ENCODE data around the gene OR8K1. TPM values are rescaled to one million over a fixed set of nuclear protein-coding genes. Genes with fewer than 3 reads are reported as not detected.

OR8K1 gene
- not detected in 2 replicates for total RNA-seq (2014; rRNA removed; shearing (Covaris generic))

- no peak for DNase-seq (ENCODE audit: low read depth)
These were observed at the start of gene OR8K1 for GRCh38 chr11:56345739-56346138. Gene OR8K1, plus strand, starts transcription at chr11:56346039. Its CDS starts 0 bp downstream, at chr11:56346039.

GRCh38 chr11:56296898-56297297 is 48.9 kb upstream of the OR8K1 start:
- DNase-seq (ENCODE audit: low read depth), result no peak

- no peak for DNase-seq (ENCODE audit: low read depth)
These were observed 38.0 kb upstream of the OR8K1 start for GRCh38 chr11:56307836-56308235.

- no peak for DNase-seq (ENCODE audit: low read depth)
These were observed 31.0 kb upstream of the OR8K1 start, which contains the start of gene OR8K3 for GRCh38 chr11:56314844-56315243. Gene OR8K3, plus strand, starts transcription at chr11:56315144. Its CDS starts 3,163 bp downstream, at chr11:56318307.

GRCh38 chr11:56331861-56332491 is 13.9 kb upstream of the OR8K1 start:
- no peak for DNase-seq (ENCODE audit: low read depth)

- DNase-seq (ENCODE audit: low read depth), result no peak
These were observed 12.7 kb upstream of the OR8K1 start for GRCh38 chr11:56333156-56333555.

- DNase-seq (ENCODE audit: low read depth), result no peak
These were observed 5.5 kb upstream of the OR8K1 start for GRCh38 chr11:56340289-56340688.

- DNase-seq (ENCODE audit: low read depth), result no peak
These were observed 8.2 kb downstream of the OR8K1 start, which contains the start of gene OR8J1 for GRCh38 chr11:56353991-56354390. Gene OR8J1, plus strand, starts transcription at chr11:56354291. Its CDS starts 5,956 bp downstream, at chr11:56360247.

- DNase-seq (ENCODE audit: low read depth), result no peak
These were observed 29.5 kb downstream of the OR8K1 start, which contains the start of gene OR8U1 for GRCh38 chr11:56375324-56375723. Gene OR8U1, plus strand, starts transcription at chr11:56375624. Its CDS starts 0 bp downstream, at chr11:56375624.

GRCh38 chr11:56380120-56380519 is 34.3 kb downstream of the OR8K1 start:
- no peak for DNase-seq (ENCODE audit: low read depth)

GRCh38 chr11:56394381-56394780 is 48.5 kb downstream of the OR8K1 start:
- no peak for DNase-seq (ENCODE audit: low read depth)

GRCh38 chr11:56396047-56396446 is 50.2 kb downstream of the OR8K1 start:
- no peak for DNase-seq (ENCODE audit: low read depth)

Other genes starting within 250 kb of the OR8K1 start
- not detected in 2 replicates for gene OR8H2, start 242.4 kb upstream of the OR8K1 start, total RNA-seq (2014; rRNA removed; shearing (Covaris generic))
- not detected in 2 replicates for gene OR8H3, start 223.7 kb upstream of the OR8K1 start, total RNA-seq (2014; rRNA removed; shearing (Covaris generic))
- not detected in 2 replicates for gene OR8J3, start 205.8 kb upstream of the OR8K1 start, total RNA-seq (2014; rRNA removed; shearing (Covaris generic))
- gene OR8K5, start 185.7 kb upstream of the OR8K1 start, total RNA-seq (2014; rRNA removed; shearing (Covaris generic)), result not detected in 2 replicates
- not detected in 2 replicates for gene OR5J2, start 169.4 kb upstream of the OR8K1 start, total RNA-seq (2014; rRNA removed; shearing (Covaris generic))
- not detected in 2 replicates for gene OR5T2, start 111.8 kb upstream of the OR8K1 start, total RNA-seq (2014; rRNA removed; shearing (Covaris generic))
- not detected in 2 replicates for gene OR5T3, start 93.8 kb upstream of the OR8K1 start, total RNA-seq (2014; rRNA removed; shearing (Covaris generic))
- not detected in 2 replicates for gene OR5T1, start 71.9 kb upstream of the OR8K1 start, total RNA-seq (2014; rRNA removed; shearing (Covaris generic))
- not detected in 2 replicates for gene OR8H1, start 53.8 kb upstream of the OR8K1 start, total RNA-seq (2014; rRNA removed; shearing (Covaris generic))
- gene OR8K3, start 30.9 kb upstream of the OR8K1 start, total RNA-seq (2014; rRNA removed; shearing (Covaris generic)), result not detected in 2 replicates
- not detected in 2 replicates for gene OR8J1, start 8.3 kb downstream of the OR8K1 start, total RNA-seq (2014; rRNA removed; shearing (Covaris generic))
- gene OR8U1, start 29.6 kb downstream of the OR8K1 start, total RNA-seq (2014; rRNA removed; shearing (Covaris generic)), result not detected in 2 replicates
- gene OR5AL1, start 66.7 kb downstream of the OR8K1 start, total RNA-seq (2014; rRNA removed; shearing (Covaris generic)), result not detected in 2 replicates
- not detected in 2 replicates for gene OR5M3, start 127.3 kb downstream of the OR8K1 start, total RNA-seq (2014; rRNA removed; shearing (Covaris generic))
- not detected in 2 replicates for gene OR5M8, start 145.3 kb downstream of the OR8K1 start, total RNA-seq (2014; rRNA removed; shearing (Covaris generic))
- gene OR5M11, start 197.2 kb downstream of the OR8K1 start, total RNA-seq (2014; rRNA removed; shearing (Covaris generic)), result not detected in 2 replicates
- gene OR5M10, start 231.7 kb downstream of the OR8K1 start, total RNA-seq (2014; rRNA removed; shearing (Covaris generic)), result not detected in 2 replicates